PFSK-1 (cell line): ENCODE results near the gene DNER.

Experiments
- FOXP2 ChIP-seq: optimal IDR thresholded peaks from 2 replicates; pipeline ENCODE3; 2011; ENCODE audit warnings: borderline replicate concordance, control low read depth, inconsistent platforms; ENCODE audit not compliant: insufficient read depth; ENCODE audit errors: extremely low read length, extremely low read depth
- POLR2AphosphoS5 ChIP-seq: IDR thresholded peaks from 2 replicates; pipeline ENCODE4 v1.6.1; 2012; ENCODE audit warnings: low read depth, mild to moderate bottlenecking, control low read depth, low read length, moderate library complexity
- SIN3A ChIP-seq: IDR thresholded peaks from 2 replicates; pipeline ENCODE4 v1.6.1; 2012; ENCODE audit warnings: mild to moderate bottlenecking, low read length, moderate library complexity, borderline replicate concordance; ENCODE audit not compliant: insufficient read depth
- TAF1 ChIP-seq: IDR thresholded peaks from 2 replicates; pipeline ENCODE4 v1.6.1; 2012; ENCODE audit warnings: low read length, control low read depth, borderline replicate concordance; ENCODE audit not compliant: insufficient read depth
- TF ChIP-seq, protein P1 (sequence below), 2 experiments: IDR thresholded peaks; 2 replicates each; pipeline versions ENCODE4 v1.6.1 to v1.8.0; 2011 to 2012; ENCODE audit warnings: low read depth in 2 of 2, low read length in 2 of 2, control low read depth in 1 of 2, inconsistent platforms in 1 of 2, mild to moderate bottlenecking in 1 of 2, moderate library complexity in 1 of 2; ENCODE audit not compliant: insufficient read depth in 1 of 2

DNA sequence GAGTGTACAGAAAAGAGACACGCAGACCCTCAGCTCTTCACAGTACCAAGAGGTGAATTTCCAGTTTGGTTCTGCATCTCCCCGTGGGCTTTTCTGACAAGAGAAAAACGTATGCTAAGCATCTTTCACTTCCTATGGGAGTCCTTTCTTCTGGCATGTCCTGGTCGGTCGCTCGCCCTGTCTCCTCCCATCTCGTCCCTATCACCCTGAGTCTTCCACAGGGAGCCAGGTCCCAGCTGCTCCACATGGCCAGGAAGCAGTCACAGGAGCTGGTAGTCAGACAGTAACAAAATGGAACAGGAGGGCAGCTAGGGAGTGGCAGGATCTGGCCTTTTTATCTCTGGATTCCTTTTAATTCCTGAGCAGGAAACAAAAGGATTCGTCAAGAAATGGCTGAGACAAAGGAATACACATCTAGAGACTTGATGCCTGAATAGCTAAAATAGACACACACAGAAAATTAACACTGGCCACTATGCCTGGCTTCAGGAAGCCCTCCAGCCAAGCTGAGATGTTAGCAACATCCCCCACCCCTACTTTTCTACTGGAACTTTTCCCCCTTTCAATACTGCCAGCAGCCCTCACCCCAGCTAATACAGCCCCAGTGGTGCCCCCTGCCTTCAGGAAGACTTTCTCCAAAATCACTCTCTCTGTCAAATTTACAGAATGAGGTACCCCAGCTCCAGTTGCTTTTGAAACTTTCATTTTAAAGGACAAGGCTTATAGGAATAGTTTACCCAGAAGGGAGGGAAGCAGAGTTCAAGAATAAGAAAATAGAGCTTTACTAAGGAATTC is 136.1 kb downstream of the DNER start:
- TF ChIP-seq TAF1 (no peak), POLR2AphosphoS5 (no peak), SIN3A (no peak), FOXP2 (no peak)
- TF ChIP-seq, protein P1, sequence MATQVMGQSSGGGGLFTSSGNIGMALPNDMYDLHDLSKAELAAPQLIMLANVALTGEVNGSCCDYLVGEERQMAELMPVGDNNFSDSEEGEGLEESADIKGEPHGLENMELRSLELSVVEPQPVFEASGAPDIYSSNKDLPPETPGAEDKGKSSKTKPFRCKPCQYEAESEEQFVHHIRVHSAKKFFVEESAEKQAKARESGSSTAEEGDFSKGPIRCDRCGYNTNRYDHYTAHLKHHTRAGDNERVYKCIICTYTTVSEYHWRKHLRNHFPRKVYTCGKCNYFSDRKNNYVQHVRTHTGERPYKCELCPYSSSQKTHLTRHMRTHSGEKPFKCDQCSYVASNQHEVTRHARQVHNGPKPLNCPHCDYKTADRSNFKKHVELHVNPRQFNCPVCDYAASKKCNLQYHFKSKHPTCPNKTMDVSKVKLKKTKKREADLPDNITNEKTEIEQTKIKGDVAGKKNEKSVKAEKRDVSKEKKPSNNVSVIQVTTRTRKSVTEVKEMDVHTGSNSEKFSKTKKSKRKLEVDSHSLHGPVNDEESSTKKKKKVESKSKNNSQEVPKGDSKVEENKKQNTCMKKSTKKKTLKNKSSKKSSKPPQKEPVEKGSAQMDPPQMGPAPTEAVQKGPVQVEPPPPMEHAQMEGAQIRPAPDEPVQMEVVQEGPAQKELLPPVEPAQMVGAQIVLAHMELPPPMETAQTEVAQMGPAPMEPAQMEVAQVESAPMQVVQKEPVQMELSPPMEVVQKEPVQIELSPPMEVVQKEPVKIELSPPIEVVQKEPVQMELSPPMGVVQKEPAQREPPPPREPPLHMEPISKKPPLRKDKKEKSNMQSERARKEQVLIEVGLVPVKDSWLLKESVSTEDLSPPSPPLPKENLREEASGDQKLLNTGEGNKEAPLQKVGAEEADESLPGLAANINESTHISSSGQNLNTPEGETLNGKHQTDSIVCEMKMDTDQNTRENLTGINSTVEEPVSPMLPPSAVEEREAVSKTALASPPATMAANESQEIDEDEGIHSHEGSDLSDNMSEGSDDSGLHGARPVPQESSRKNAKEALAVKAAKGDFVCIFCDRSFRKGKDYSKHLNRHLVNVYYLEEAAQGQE (IDR thresholded peaks at IDR 0.05; ENCODE audit: insufficient read depth in 1 of 2, low read depth in 2 of 2, low read length in 2 of 2) = no peak
